ENCODE data around the gene DMD.

Gene DMD

GRCh38 chrX:31091819-31092218 is 2119.5 kb downstream of the DMD start:
- Histone ChIP-seq H3K4me3 (no peak overlapping the region), H3K9ac (no peak overlapping the region), H3K4me2 (no peak overlapping the region), H3K27ac (no peak overlapping the region), H3K4me1 (no peaks in the 10 kb centered on the region), H4K20me1 (no peaks in the 10 kb centered on the region), H3K27me3 (0 out of 2 replicates have a peak, but pooled peaks cover 7% of the 10 kb centered on the region), H3K36me3 (no peaks in the 10 kb centered on the region), H3K9me3 (no peaks in the 10 kb centered on the region)
- no peak for TF ChIP-seq Cebpa-rat (IDR thresholded peaks at IDR 0.05)

GRCh38 chrX:31074522-31074921 is 2136.8 kb downstream of the DMD start:
- H3K4me1 ChIP-seq = no peaks in the 10 kb centered on the region
- TF ChIP-seq Cebpa-rat (IDR thresholded peaks at IDR 0.05) = no peak
- no peak overlapping the region for H3K4me2 ChIP-seq
- H3K4me3 ChIP-seq = no peak overlapping the region
- peaks cover 18% of the 10 kb centered on the region; the same call in 1 of the 2 replicates for H3K9me3 ChIP-seq
- no peak overlapping the region for H3K9ac ChIP-seq
- H4K20me1 ChIP-seq = no peaks in the 10 kb centered on the region
- H3K27ac ChIP-seq = no peak overlapping the region
- H3K27me3 ChIP-seq = no peaks in the 10 kb centered on the region
- no peaks in the 10 kb centered on the region for H3K36me3 ChIP-seq

- Histone ChIP-seq H3K4me2 (no peak within 1 kb of the TSS), H4K20me1 (no peaks in the 10 kb centered on the region), H3K27me3 (no peaks in the 10 kb centered on the region; the same call in 1 of the 2 replicates), H3K4me1 (no peaks in the 10 kb centered on the region), H3K9ac (no peak within 1 kb of the TSS), H3K36me3 (no peaks in the 10 kb centered on the region), H3K27ac (no peak within 1 kb of the TSS), H3K9me3 (peaks cover 18% of the 10 kb centered on the region; the same call in 1 of the 2 replicates), H3K4me3 (no peak within 1 kb of the TSS)
- no peak for TF ChIP-seq Cebpa-rat (IDR thresholded peaks at IDR 0.05)
These were observed 2139.6 kb downstream of the DMD start, which contains the start of gene FTHL17 for GRCh38 chrX:31071725-31072124. Gene FTHL17, minus strand, starts transcription at chrX:31072041. Its CDS starts 88 bp downstream, at chrX:31071953.

- no peaks in the 10 kb centered on the region for H4K20me1 ChIP-seq
- no peak overlapping the region for H3K9ac ChIP-seq
- no peak overlapping the region for H3K4me2 ChIP-seq
- H3K27me3 ChIP-seq = no peaks in the 10 kb centered on the region; the same call in 1 of the 2 replicates
- no peaks in the 10 kb centered on the region for H3K4me1 ChIP-seq
- H3K9me3 ChIP-seq = peaks cover 15% of the 10 kb centered on the region; the same call in 1 of the 2 replicates
- no peak overlapping the region for H3K27ac ChIP-seq
- H3K4me3 ChIP-seq = no peak overlapping the region
- no peaks in the 10 kb centered on the region for H3K36me3 ChIP-seq
- no peak for TF ChIP-seq Cebpa-rat (IDR thresholded peaks at IDR 0.05)
These were observed 2140.1 kb downstream of the DMD start for GRCh38 chrX:31071262-31071661.

- Histone ChIP-seq H3K9me3 (peaks cover 10% of the 10 kb centered on the region; the same call in 1 of the 2 replicates), H3K9ac (no peak overlapping the region), H3K4me2 (no peak overlapping the region), H3K27me3 (no peaks in the 10 kb centered on the region; the same call in 1 of the 2 replicates), H4K20me1 (no peaks in the 10 kb centered on the region), H3K36me3 (no peaks in the 10 kb centered on the region), H3K27ac (no peak overlapping the region), H3K4me1 (no peaks in the 10 kb centered on the region), H3K4me3 (no peak overlapping the region)
- TF ChIP-seq Cebpa-rat (IDR thresholded peaks at IDR 0.05) = no peak
These were observed 2141.3 kb downstream of the DMD start for GRCh38 chrX:31070057-31070468.
